Measurements from ENCODE around the gene SLC25A22.

SLC25A22 gene

GRCh38 chr11:788953-789940 lies 8.8 kb downstream of the SLC25A22 start:
- no peak for FAIRE-seq

- FAIRE-seq, result no peak
These were observed 10.0 kb downstream of the SLC25A22 start for GRCh38 chr11:788009-788640.

- no peak for FAIRE-seq
These were observed 10.9 kb downstream of the SLC25A22 start for GRCh38 chr11:787084-787675.

GRCh38 chr11:786235-787083 lies 11.6 kb downstream of the SLC25A22 start:
- no peak for FAIRE-seq

- FAIRE-seq, result no peak
These were observed 14.5 kb downstream of the SLC25A22 start for GRCh38 chr11:783581-784015.

GRCh38 chr11:782264-783174 lies 15.6 kb downstream of the SLC25A22 start:
- FAIRE-seq, result no peak

- FAIRE-seq, result no peak
These were observed 18.0 kb downstream of the SLC25A22 start for GRCh38 chr11:779955-780532.

- FAIRE-seq, result no peak
These were observed 18.8 kb downstream of the SLC25A22 start for GRCh38 chr11:778976-779954.

GRCh38 chr11:777288-778255 lies 20.5 kb downstream of the SLC25A22 start, which contains the start of gene GATD1:
Gene GATD1 (minus strand): TSS chr11:777487. CDS start chr11:777462, 25 bp downstream.
- FAIRE-seq, result no peak

- FAIRE-seq, result no peak
These were observed 21.4 kb downstream of the SLC25A22 start for GRCh38 chr11:776561-777287.

GRCh38 chr11:776263-776560 lies 21.9 kb downstream of the SLC25A22 start:
- FAIRE-seq, result no peak

- no peak for FAIRE-seq
These were observed 23.0 kb downstream of the SLC25A22 start for GRCh38 chr11:774873-775592.

GRCh38 chr11:773830-774229 lies 24.3 kb downstream of the SLC25A22 start:
- no peak for FAIRE-seq

GRCh38 chr11:773425-773824 lies 24.7 kb downstream of the SLC25A22 start:
- FAIRE-seq, result no peak

- no peak for FAIRE-seq
These were observed 25.4 kb downstream of the SLC25A22 start for GRCh38 chr11:772429-773390.

Data from endometrium (tissue), 2 donors.